ENCODE data around the gene HS3ST3A1.

HS3ST3A1 gene

GRCh38 chr17:13544765-13545164 is 57.0 kb downstream of the HS3ST3A1 start:
- DNase-seq (ENCODE audit: low read depth), result no peak
- H3K4me3 ChIP-seq (ENCODE audit: low read depth, low read length), result no peak overlapping the region

- no peak overlapping the region for H3K4me3 ChIP-seq (ENCODE audit: low read depth, low read length)
- peak; percentile 99 for DNase-seq (ENCODE audit: low read depth)
Observed at GRCh38 chr17:13544292-13544691, 57.4 kb downstream of the HS3ST3A1 start.

GRCh38 chr17:13542636-13543035 is 59.1 kb downstream of the HS3ST3A1 start:
- DNase-seq (ENCODE audit: low read depth), result no peak
- no peak overlapping the region for H3K4me3 ChIP-seq (ENCODE audit: low read depth, low read length)

GRCh38 chr17:13541032-13541480 is 60.7 kb downstream of the HS3ST3A1 start:
- DNase-seq (ENCODE audit: low read depth), result peak; percentile 93
- H3K4me3 ChIP-seq (ENCODE audit: low read depth, low read length), result no peak overlapping the region

GRCh38 chr17:13540546-13540945 is 61.2 kb downstream of the HS3ST3A1 start:
- DNase-seq (ENCODE audit: low read depth), result no peak
- H3K4me3 ChIP-seq (ENCODE audit: low read depth, low read length), result no peak overlapping the region

GRCh38 chr17:13539421-13539820 is 62.3 kb downstream of the HS3ST3A1 start:
- no peak for DNase-seq (ENCODE audit: low read depth)
- no peak overlapping the region for H3K4me3 ChIP-seq (ENCODE audit: low read depth, low read length)

GRCh38 chr17:13538841-13539411 is 62.8 kb downstream of the HS3ST3A1 start:
- H3K4me3 ChIP-seq (ENCODE audit: low read depth, low read length), result no peak overlapping the region
- no peak for DNase-seq (ENCODE audit: low read depth)

- no peak for DNase-seq (ENCODE audit: low read depth)
- H3K4me3 ChIP-seq (ENCODE audit: low read depth, low read length), result no peak overlapping the region
Observed at GRCh38 chr17:13537871-13538643, 63.7 kb downstream of the HS3ST3A1 start.

- no peak for DNase-seq (ENCODE audit: low read depth)
- no peak overlapping the region for H3K4me3 ChIP-seq (ENCODE audit: low read depth, low read length)
Observed at GRCh38 chr17:13537167-13537731, 64.5 kb downstream of the HS3ST3A1 start.

GRCh38 chr17:13534946-13535345 is 66.8 kb downstream of the HS3ST3A1 start:
- no peak overlapping the region for H3K4me3 ChIP-seq (ENCODE audit: low read depth, low read length)
- DNase-seq (ENCODE audit: low read depth), result no peak

GRCh38 chr17:13531721-13532120 is 70.0 kb downstream of the HS3ST3A1 start:
- H3K4me3 ChIP-seq (ENCODE audit: low read depth, low read length), result no peak overlapping the region
- DNase-seq (ENCODE audit: low read depth), result no peak

GRCh38 chr17:13525876-13526275 is 75.9 kb downstream of the HS3ST3A1 start:
- H3K4me3 ChIP-seq (ENCODE audit: low read depth, low read length), result no peak overlapping the region
- DNase-seq (ENCODE audit: low read depth), result no peak

- DNase-seq (ENCODE audit: low read depth), result no peak
Observed at GRCh38 chr17:13523164-13523563, 78.6 kb downstream of the HS3ST3A1 start.

GRCh38 chr17:13522749-13523148 is 79.0 kb downstream of the HS3ST3A1 start:
- H3K4me3 ChIP-seq (ENCODE audit: low read depth, low read length), result no peak overlapping the region
- no peak for DNase-seq (ENCODE audit: low read depth)

More at GRCh38 chr17:13523164-13523563, 78.6 kb downstream of the HS3ST3A1 start:
- H3K4me3 ChIP-seq (ENCODE audit: low read depth, low read length), result no peak overlapping the region

GRCh38 chr17:13521784-13522183 is 79.9 kb downstream of the HS3ST3A1 start:
- DNase-seq (ENCODE audit: low read depth), result no peak
- no peak overlapping the region for H3K4me3 ChIP-seq (ENCODE audit: low read depth, low read length)

GRCh38 chr17:13520899-13521572 is 80.7 kb downstream of the HS3ST3A1 start:
- peak; percentile 87 for DNase-seq (ENCODE audit: low read depth)
- no peak overlapping the region for H3K4me3 ChIP-seq (ENCODE audit: low read depth, low read length)

- no peak overlapping the region for H3K4me3 ChIP-seq (ENCODE audit: low read depth, low read length)
- DNase-seq (ENCODE audit: low read depth), result peak; percentile 48
Observed at GRCh38 chr17:13518261-13519000, 83.3 kb downstream of the HS3ST3A1 start.

GRCh38 chr17:13513039-13513405 is 88.7 kb downstream of the HS3ST3A1 start:
- DNase-seq (ENCODE audit: low read depth), result peak; percentile 48
- peak overlapping the region; percentile 27 for H3K4me3 ChIP-seq (ENCODE audit: low read depth, low read length)

GRCh38 chr17:13510062-13510461 is 91.7 kb downstream of the HS3ST3A1 start:
- peak; percentile 8 for DNase-seq (ENCODE audit: low read depth)
- H3K4me3 ChIP-seq (ENCODE audit: low read depth, low read length), result no peak overlapping the region

- H3K4me3 ChIP-seq (ENCODE audit: low read depth, low read length), result no peak overlapping the region
- no peak for DNase-seq (ENCODE audit: low read depth)
Observed at GRCh38 chr17:13509527-13509926, 92.2 kb downstream of the HS3ST3A1 start.

All from skeletal muscle cell (primary cell).